Right lobe of liver (tissue), 6 donors: ENCODE measurements around the gene INSR. TPM values are rescaled to one million over a fixed set of nuclear protein-coding genes. Genes with fewer than 3 reads are reported as not detected.
A peak's percentile ranks its signal among the peaks of the same experiment; 100 is the strongest.

ENCODE experiments used
- ATAC-seq, 4 donors: fragments of 200-7000 bp; cut with Tn5 transposase; one replicate each; pipeline ENCODE4 v1.9.1; 2020; ENCODE audit warnings: mild to moderate bottlenecking in 4 of 4, moderate library complexity in 4 of 4
- DNase-seq, 3 donors: peaks; one replicate each; pipeline ENCODE4 v3.0.0-alpha.2; 2020
- H3K27ac ChIP-seq, 3 donors: fragments of 200-600 bp; one replicate each; pipeline ENCODE4 v1.8.0; 2022
- H3K27me3 ChIP-seq, 2 donors: fragments of 200-600 bp; one replicate each; pipeline ENCODE4 v1.8.0; 2022
- H3K36me3 ChIP-seq, 4 donors: fragments of 200-600 bp; sonication (generic) in 1 of 4; one replicate each; pipeline versions ENCODE4 v1.5.1 to v1.8.0; 2017 to 2022; ENCODE audit warnings: control low read depth in 1 of 4
- H3K4me1 ChIP-seq, 4 donors: fragments of 200-600 bp; sonication (generic) in 1 of 4; one replicate each; pipeline versions ENCODE4 v1.5.1 to v1.8.0; 2017 to 2022; ENCODE audit warnings: control low read depth in 1 of 4
- H3K4me3 ChIP-seq, 3 donors: fragments of 200-600 bp; one replicate each; pipeline ENCODE4 v1.8.0; 2022
- H3K9me3 ChIP-seq, 4 donors: fragments of 200-600 bp; sonication (generic) in 1 of 4; one replicate each; pipeline versions ENCODE4 v1.5.1 to v1.8.0; 2017 to 2022; ENCODE audit warnings: control low read depth in 1 of 4
- CTCF ChIP-seq, 4 donors: fragments of 200-600 bp in 3 of 4; fragments of 450-650 bp in 1 of 4; IDR thresholded peaks; one replicate each; pipeline versions ENCODE4 v1.5.1 to v1.8.0; 2016 to 2022; ENCODE audit warnings: antibody characterized with exemption in 4 of 4, mild to moderate bottlenecking in 2 of 4
- POLR2A ChIP-seq: fragments of 450-650 bp; IDR thresholded peaks from one replicate; pipeline ENCODE4 v1.6.1; 2017; ENCODE audit warnings: antibody characterized with exemption, mild to moderate bottlenecking
- WGBS: methylation state at CpG from one replicate; pipeline ENCODE4 v1.1.6; 2018; ENCODE audit warnings: low coverage, low lambda C conversion rate; ENCODE audit not compliant: insufficient coverage; ENCODE audit errors: missing lambda C conversion rate; 5-methylcytosine and 5-hydroxymethylcytosine counted together
- intact Hi-C, 2 donors: fragments of 100-400 bp; cut with DNase I; formaldehyde crosslinking; loops; one replicate each; pipeline versions ENCODE4 v1.11.2 to v1.14.1; 2022
- total RNA-seq, 6 experiments: library from RNA; depleted of rRNA in 2 of 6; stranded (reverse); fragments of >200 nt in 2 of 6; fragmentation: NEBNext Ultra II Directional in 3 of 6; extraction: Animal tissue kit (Norgen Biotek cat#: 25700) in 3 of 6; gene quantifications; one replicate each; pipeline versions ENCODE4 v1.1.0 to v1.2.4, GENCODE V29; 2016 to 2023
- donor health status: DM: no; HTN: yes; CAD: no.
- donor health status: DM: no; HTN: no; CAD: no.
- donor health status: DM: no; HTN: no; CAD: no.
- donor health status: DM: no; HTN: yes; CAD: no.
- donor health status: DM: no; HTN: yes; CAD: no.

Gene INSR
- total RNA-seq, 6 experiments from 2014 or later: 82.7 to 121 (median 106) TPM

GRCh38 chr19:7327802-7328201 is 33.6 kb upstream of the INSR start:
- TF ChIP-seq POLR2A (no peak), CTCF (IDR thresholded peaks at IDR 0.05) (no peak)
- Histone ChIP-seq H3K27me3 (no peaks in the 10 kb centered on the region), H3K27ac (no peak overlapping the region), H3K36me3 (no peaks in the 10 kb centered on the region), H3K4me1 (no peaks in the 10 kb centered on the region), H3K9me3 (no peaks in the 10 kb centered on the region), H3K4me3 (no peak overlapping the region)
- DNase-seq: no peak
- no peak for ATAC-seq
- 54% methylated on average over 1 of the region's 1 CpG for WGBS
- intact Hi-C loops: no loop called here

DNA sequence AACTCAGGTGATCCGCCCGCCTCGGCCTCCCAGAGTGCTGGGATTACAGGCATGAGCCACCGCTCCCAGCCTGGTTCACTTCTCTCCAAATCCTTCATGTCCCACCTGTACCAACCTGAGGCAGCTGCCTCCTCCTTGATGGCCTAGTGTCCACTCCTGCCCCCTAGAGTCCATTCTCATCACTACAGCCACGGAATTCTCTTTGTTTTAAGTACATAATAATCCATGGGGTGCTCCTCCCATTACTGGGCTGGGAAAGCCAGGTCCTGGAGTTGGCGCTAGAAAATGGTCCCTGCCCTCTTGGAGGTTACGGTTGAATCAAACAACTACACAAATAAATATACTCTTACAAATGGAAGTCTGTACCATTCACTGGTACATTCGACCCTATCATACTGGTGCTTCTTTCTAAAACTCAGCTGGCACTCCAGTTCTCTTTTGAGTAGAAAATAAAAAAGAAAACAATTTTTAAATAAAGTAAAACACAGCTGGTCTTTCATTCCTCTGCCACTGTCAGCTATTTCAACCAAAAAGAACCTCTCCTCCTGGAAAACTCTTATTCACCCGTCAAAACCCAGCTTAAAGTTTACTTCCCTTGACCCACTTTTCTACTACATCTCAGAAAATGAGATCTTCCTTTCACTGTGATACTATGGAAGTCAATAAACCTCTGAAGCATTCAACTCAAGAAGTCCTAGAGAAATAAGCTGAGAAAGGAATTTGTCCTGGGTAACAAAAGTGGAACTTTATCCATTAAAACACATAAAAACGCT is 32.1 kb upstream of the INSR start:
- DNase-seq: no peak
- Histone ChIP-seq H3K36me3 (no peaks in the 10 kb centered on the region), H3K4me3 (no peak overlapping the region), H3K27ac (no peak overlapping the region), H3K4me1 (peaks cover 0 to 3% (median 2%) of the 10 kb centered on the region in 4 donors), H3K27me3 (no peaks in the 10 kb centered on the region), H3K9me3 (no peaks in the 10 kb centered on the region)
- intact Hi-C loops: no loop called here
- no peak for TF ChIP-seq POLR2A
- peak; percentile 32 to 48 (median 39) for TF ChIP-seq CTCF (IDR thresholded peaks at IDR 0.05)
- peak in 3 of 4 donors; percentile 13 to 58 (median 33) for ATAC-seq
- WGBS: 57% methylated on average over 6 of the region's 10 CpGs

DNA sequence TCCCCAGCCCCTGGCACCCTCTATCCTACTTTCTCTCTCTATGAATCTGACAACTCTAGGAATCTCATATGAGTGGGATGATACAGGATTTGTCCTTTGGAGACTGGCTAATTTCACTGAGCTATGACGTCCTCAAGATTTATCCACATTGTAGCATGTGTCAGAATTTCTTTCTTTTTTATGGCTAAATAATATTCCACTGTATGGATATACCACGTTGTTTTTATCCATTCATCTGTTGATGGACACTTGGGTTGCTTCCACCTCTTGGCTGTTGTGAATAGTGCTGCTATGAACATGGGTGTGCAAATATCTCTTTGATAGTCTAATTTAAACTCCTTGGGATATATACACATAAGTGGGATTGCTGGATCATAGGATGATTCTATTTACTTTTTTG is 24.0 kb upstream of the INSR start:
- no peaks in the 10 kb centered on the region for H3K9me3 ChIP-seq
- WGBS: 44% methylated on average over 2 of the region's 2 CpGs
- H3K27ac ChIP-seq: no peak overlapping the region
- DNase-seq: no peak
- no peaks in the 10 kb centered on the region for H3K27me3 ChIP-seq
- no peak for ATAC-seq
- no peaks in the 10 kb centered on the region for H3K36me3 ChIP-seq
- peaks cover 0 to 11% (median 7%) of the 10 kb centered on the region in 4 donors for H3K4me1 ChIP-seq
- TF ChIP-seq CTCF (IDR thresholded peaks at IDR 0.05) (no peak), POLR2A (no peak)
- intact Hi-C loops: no loop called here
- H3K4me3 ChIP-seq: no peak overlapping the region

DNA sequence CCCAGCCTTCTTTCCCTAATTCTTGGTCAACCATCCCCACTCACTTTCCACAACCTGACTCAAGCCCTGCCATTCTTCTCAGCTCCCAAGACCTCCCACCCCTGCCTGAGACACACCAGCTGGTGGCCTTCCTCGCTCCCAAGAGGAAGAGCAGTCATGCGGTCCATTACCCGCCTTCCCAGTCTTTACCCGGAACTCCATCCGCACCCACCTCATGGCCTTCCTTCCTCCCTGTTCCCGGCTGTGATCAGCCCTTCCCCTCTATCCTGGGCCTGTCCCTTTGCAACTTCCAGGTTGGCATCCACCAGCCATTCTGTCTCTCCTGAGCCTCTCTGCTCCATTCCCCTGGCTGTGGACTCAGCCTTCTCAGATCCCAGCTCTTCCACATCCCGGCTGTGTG is 18.6 kb upstream of the INSR start:
- Histone ChIP-seq H3K36me3 (no peaks in the 10 kb centered on the region), H3K27ac (no peak overlapping the region), H3K4me3 (no peak overlapping the region), H3K4me1 (no peaks in the 10 kb centered on the region), H3K27me3 (no peaks in the 10 kb centered on the region), H3K9me3 (no peaks in the 10 kb centered on the region)
- intact Hi-C loops: no loop called here
- ATAC-seq (peak; percentile 60 to 93 (median 74)), DNase-seq (peak in 2 of 3 donors; percentile 48 to 49)
- WGBS: 74% methylated on average over 6 of the region's 7 CpGs
- no peak for TF ChIP-seq CTCF (IDR thresholded peaks at IDR 0.05)
- no peak for TF ChIP-seq POLR2A
